Spleen (tissue), 7 donors: ENCODE data around the gene XRCC4.

Experiments
- CTCF ChIP-seq, 11 experiments: fragments of 200-600 bp in 7 of 11; fragments of 450-650 bp in 4 of 11; sonication (generic) in 4 of 11; IDR thresholded peaks in 8 of 11; conservative IDR thresholded peaks in 3 of 11; 1 replicate in 7 of 11; 2 replicates in 4 of 11; pipeline versions ENCODE4 v1.4.0 to v1.8.0; 2016 to 2021; ENCODE audit warnings: antibody characterized with exemption in 11 of 11, inconsistent platforms in 4 of 11, mild to moderate bottlenecking in 1 of 11
- POLR2A ChIP-seq, 3 donors: fragments of 450-650 bp; IDR thresholded peaks; one replicate each; pipeline ENCODE4 v1.5.1; 2017; ENCODE audit warnings: antibody characterized with exemption in 3 of 3, mild to moderate bottlenecking in 1 of 3
- POLR2AphosphoS5 ChIP-seq, 3 donors: sonication (generic); formaldehyde crosslinking; IDR thresholded peaks; one replicate each; pipeline ENCODE4 v1.5.1; 2017; ENCODE audit warnings: antibody characterized with exemption in 3 of 3
- donor health status: DM: no; HTN: no; CAD: no; lungs with moderate emphysema.
- donor health status: DM: no; HTN: no; CAD: no.
- donor health status: DM: no; HTN: no; CAD: no.

- TF ChIP-seq POLR2A (IDR thresholded peaks at IDR 0.05) (no peak), CTCF (IDR thresholded peaks at IDR 0.05 in 8 of 11, conservative IDR thresholded peaks at IDR 0.05 in 3 of 11) (no peak), POLR2AphosphoS5 (IDR thresholded peaks at IDR 0.05) (no peak)
Measured at GRCh38 chr5:83042507-83042906, 34.8 kb upstream of the XRCC4 start.
